ENCODE measurements around the gene LTB4R.
A peak's percentile ranks its signal among the peaks of the same experiment; 100 is the strongest.

LTB4R gene

GRCh38 chr14:24365600-24366412 is 54.5 kb downstream of the LTB4R start:
- 0 to 6% methylated on average over 8 to 21 of the region's 28 CpGs for WGBS, 2 experiments (ENCODE audit: insufficient coverage in 2 of 2)
- H3K4me3 ChIP-seq (ENCODE audit: extremely low read depth, insufficient read depth, low read length, poor library complexity, severe bottlenecking): peak overlapping the region; percentile 98
- H3K27ac ChIP-seq (ENCODE audit: low read depth, low read length, severe bottlenecking): peak overlapping the region; percentile 93

DNA sequence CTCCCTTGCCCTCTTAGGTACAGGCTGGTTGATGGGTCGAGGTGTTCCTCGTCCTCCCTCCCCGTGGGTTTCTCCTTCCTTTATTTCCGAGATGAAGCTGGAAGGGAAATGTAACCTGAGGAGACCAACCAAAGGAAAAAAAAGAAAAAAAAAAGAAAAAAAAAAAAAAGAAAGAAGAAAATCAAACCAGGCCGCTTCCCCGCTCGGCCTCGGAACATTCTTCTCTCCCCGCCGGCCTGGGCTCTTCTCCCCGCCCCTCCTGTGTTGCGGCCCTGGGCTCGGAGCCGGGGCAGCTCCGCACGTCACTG is 55.1 kb downstream of the LTB4R start:
- WGBS, 2 experiments (ENCODE audit: insufficient coverage in 2 of 2): 3% methylated on average over 6 of the region's 16 CpGs; no CpG with 5 or more reads in 1 of the 2 experiments

More at GRCh38 chr14:24365600-24366412, 54.5 kb downstream of the LTB4R start:
- H3K9me3 ChIP-seq (ENCODE audit: control insufficient read depth, low read length): no peaks in the 10 kb centered on the region
- peaks cover 11% of the 10 kb centered on the region for H3K36me3 ChIP-seq (ENCODE audit: control insufficient read depth, insufficient read depth, low read length)
- peaks cover 5% of the 10 kb centered on the region for H3K4me1 ChIP-seq (ENCODE audit: control insufficient read depth, insufficient read depth, low read length, poor library complexity, severe bottlenecking)

DNA sequence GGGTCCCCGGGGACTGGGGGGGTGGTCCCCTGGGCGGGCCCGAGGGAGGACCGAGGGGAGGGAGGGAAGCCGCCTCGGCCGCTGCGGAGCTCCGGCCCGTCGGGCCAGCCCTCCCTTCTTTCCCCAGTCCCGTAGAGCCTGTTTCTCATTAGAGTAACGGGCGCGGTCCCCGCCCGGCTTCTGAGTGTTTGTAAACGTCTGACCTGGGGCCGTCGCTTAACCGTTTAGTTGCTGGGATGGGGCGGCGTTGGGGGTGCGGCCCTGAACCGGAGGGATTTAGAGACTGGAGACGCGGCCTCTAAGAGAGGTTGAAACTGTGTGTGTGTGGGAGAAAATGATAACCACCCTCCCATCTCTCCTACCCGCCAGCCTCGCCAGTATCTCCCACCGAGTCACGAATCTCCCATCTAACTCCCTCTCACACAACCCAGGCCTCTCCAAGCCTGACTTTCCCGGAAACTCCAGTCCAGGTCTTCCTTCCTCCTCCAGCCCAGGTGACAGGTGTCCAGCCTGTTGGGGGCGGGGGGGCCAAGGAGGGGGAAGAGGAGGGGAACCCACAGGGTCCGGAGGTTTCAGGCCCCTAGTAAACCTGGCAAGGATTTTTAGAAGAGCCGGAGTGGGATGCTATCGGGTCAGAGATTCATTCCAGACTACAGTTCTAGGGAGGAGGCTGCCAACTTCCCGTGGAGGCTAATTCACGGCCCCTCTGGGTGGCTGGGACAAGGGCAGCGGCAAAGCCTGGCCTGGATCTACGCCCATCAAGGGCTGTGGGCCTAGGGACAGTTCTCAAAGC is 55.6 kb downstream of the LTB4R start:
- peak overlapping the region; percentile 93 for H3K27ac ChIP-seq (ENCODE audit: low read depth, low read length, severe bottlenecking)
- no peaks in the 10 kb centered on the region for H3K9me3 ChIP-seq (ENCODE audit: control insufficient read depth, low read length)
- H3K36me3 ChIP-seq (ENCODE audit: control insufficient read depth, insufficient read depth, low read length): peaks cover 22% of the 10 kb centered on the region
- whole genome bisulfite sequencing, 2 experiments (ENCODE audit: insufficient coverage in 2 of 2): 0 to 1% methylated on average over 14 to 24 of the region's 40 CpGs
- H3K4me1 ChIP-seq (ENCODE audit: control insufficient read depth, insufficient read depth, low read length, poor library complexity, severe bottlenecking): peaks cover 5% of the 10 kb centered on the region
- H3K4me3 ChIP-seq (ENCODE audit: extremely low read depth, insufficient read depth, low read length, poor library complexity, severe bottlenecking): peak overlapping the region; percentile 98

More for the DNA sequence above, 55.1 kb downstream of the LTB4R start:
- peak overlapping the region; percentile 93 for H3K27ac ChIP-seq (ENCODE audit: low read depth, low read length, severe bottlenecking)
- peaks cover 16% of the 10 kb centered on the region for H3K36me3 ChIP-seq (ENCODE audit: control insufficient read depth, insufficient read depth, low read length)
- no peaks in the 10 kb centered on the region for H3K9me3 ChIP-seq (ENCODE audit: control insufficient read depth, low read length)
- peaks cover 5% of the 10 kb centered on the region for H3K4me1 ChIP-seq (ENCODE audit: control insufficient read depth, insufficient read depth, low read length, poor library complexity, severe bottlenecking)
- peak overlapping the region; percentile 98 for H3K4me3 ChIP-seq (ENCODE audit: extremely low read depth, insufficient read depth, low read length, poor library complexity, severe bottlenecking)

Data from mesodermal cell (in vitro differentiated cells).